ENCODE measurements around the gene SETD7.

SETD7 gene

GRCh38 chr4:139568206-139568955 is 12.4 kb upstream of the SETD7 start:
- DNase-seq: no peak

- DNase-seq: no peak
These were observed 11.3 kb upstream of the SETD7 start for GRCh38 chr4:139567159-139567870.

GRCh38 chr4:139564502-139564901 is 8.5 kb upstream of the SETD7 start:
- no peak for DNase-seq

GRCh38 chr4:139563515-139563914 is 7.5 kb upstream of the SETD7 start:
- DNase-seq: no peak

GRCh38 chr4:139562839-139563238 is 6.8 kb upstream of the SETD7 start:
- no peak for DNase-seq

- DNase-seq: no peak
These were observed 6.2 kb upstream of the SETD7 start for GRCh38 chr4:139562067-139562684.

- no peak for DNase-seq
These were observed 4.5 kb upstream of the SETD7 start for GRCh38 chr4:139560406-139561104.

GRCh38 chr4:139559687-139560086 is 3.7 kb upstream of the SETD7 start:
- DNase-seq: no peak

GRCh38 chr4:139559089-139559479 is 3.1 kb upstream of the SETD7 start:
- no peak for DNase-seq

- DNase-seq: no peak
These were observed 2.4 kb upstream of the SETD7 start for GRCh38 chr4:139558235-139559088.

GRCh38 chr4:139557556-139558110 is 1.6 kb upstream of the SETD7 start:
- DNase-seq: no peak

- peak; percentile 52 for DNase-seq
These were observed 921 bp upstream of the SETD7 start for GRCh38 chr4:139556724-139557555.

- DNase-seq: no peak
These were observed 331 bp downstream of the SETD7 start for GRCh38 chr4:139555705-139556070.

GRCh38 chr4:139554893-139555704 is 920 bp downstream of the SETD7 start:
- peak; percentile 22 for DNase-seq

GRCh38 chr4:139554642-139554892 is 1.5 kb downstream of the SETD7 start:
- DNase-seq: no peak

- DNase-seq: no peak
These were observed 2.0 kb downstream of the SETD7 start for GRCh38 chr4:139553751-139554641.

GRCh38 chr4:139552517-139553307 is 3.3 kb downstream of the SETD7 start:
- no peak for DNase-seq

GRCh38 chr4:139550724-139551429 is 5.1 kb downstream of the SETD7 start:
- no peak for DNase-seq
